K562 (cell line): Measurements from ENCODE around the gene LMOD1. TPM values are rescaled to one million over a fixed set of nuclear protein-coding genes. Genes with fewer than 3 reads are reported as not detected.

Experiments used
- BACH1 ChIP-seq: fragments of 200-800 bp; sonication (Bioruptor generic); IDR thresholded peaks from 2 replicates; pipeline ENCODE4 v1.6.1; 2016; ENCODE audit warnings: missing genetic modification characterization, missing compliant biosample characterization
- CHD2 ChIP-seq: IDR thresholded peaks from 2 replicates; pipeline ENCODE4 v1.6.1; 2011; ENCODE audit warnings: low read depth, low read length
- EP300 ChIP-seq: IDR thresholded peaks from 2 replicates; pipeline ENCODE4 v1.6.1; 2012; ENCODE audit warnings: low read length, improper control_type of control experiment
- MAFF ChIP-seq: IDR thresholded peaks from 2 replicates; pipeline ENCODE4 v1.6.1; 2012; ENCODE audit warnings: low read length, improper control_type of control experiment
- SNIP1 ChIP-seq: fragments of 450-650 bp; IDR thresholded peaks from 2 replicates; pipeline ENCODE4 v1.7.1; 2017; ENCODE audit warnings: low read depth, mild to moderate bottlenecking
- SUPT5H ChIP-seq: fragments of 450-650 bp; IDR thresholded peaks from 2 replicates; pipeline ENCODE4 v1.6.1; 2016
- TBL1XR1 ChIP-seq, 2 experiments: IDR thresholded peaks; 2 replicates each; pipeline ENCODE4 v1.6.1; 2012; ENCODE audit warnings: improper control_type of control experiment in 2 of 2, low read length in 2 of 2, mild to moderate bottlenecking in 1 of 2
- ZNF224 ChIP-seq: sonication (generic); formaldehyde crosslinking; IDR thresholded peaks from 2 replicates; pipeline ENCODE4 v1.8.0; 2022; ENCODE audit warnings: mild to moderate bottlenecking, missing genetic modification reagents
- polyA plus RNA-seq, 8 experiments: library from polyadenylated mRNA; depleted of rRNA in 4 of 8; stranded (reverse) in 5 of 8; unstranded in 3 of 8; fragments of >200 nt; fragmentation: Nextera tagmentation in 2 of 8; fragmentation: Illumina TruSeq in 1 of 8; extraction: Ambion mirVana in 2 of 8; extraction: Trizol in 1 of 8; gene quantifications; 2 replicates each; pipeline versions ENCODE4 v1.2.1 to v1.2.3, GENCODE V29; 2011 to 2014; ENCODE audit warnings: inconsistent platforms in 1 of 8, missing spikeins in 1 of 8
- total RNA-seq, 7 experiments: library from RNA; depleted of rRNA in 6 of 7; stranded (reverse); fragments of >200 nt in 6 of 7; fragmentation: Illumina TruSeq in 2 of 7; extraction: Trizol in 2 of 7; gene quantifications; 2 replicates each; pipeline versions ENCODE4 v1.2.1 to v1.2.3, GENCODE V29; 2011 to 2021; ENCODE audit warnings: low replicate concordance in 1 of 7
- TF ChIP-seq, protein P1 (sequence below): fragments of 150-350 bp; IDR thresholded peaks from 2 replicates; pipeline ENCODE4 v1.6.1; 2014; ENCODE audit warnings: low read depth, mild to moderate bottlenecking, low read length, borderline replicate concordance
- TF ChIP-seq, protein P2 (sequence below): sonication (generic); formaldehyde crosslinking; IDR thresholded peaks from 2 replicates; pipeline ENCODE4 v1.8.0; 2022; ENCODE audit warnings: mild to moderate bottlenecking, missing genetic modification reagents
- TF ChIP-seq, protein P3 (sequence below): fragments of 250-450 bp; sonication (Bioruptor Pico); IDR thresholded peaks from 2 replicates; pipeline ENCODE4 v1.8.0; 2022; ENCODE audit warnings: moderate library complexity, mild to moderate bottlenecking, inconsistent platforms
- TF ChIP-seq, protein P4 (sequence below): fragments of 450-650 bp; IDR thresholded peaks from 2 replicates; pipeline ENCODE4 v1.6.1; 2017; ENCODE audit warnings: antibody characterized with exemption, mild to moderate bottlenecking

Gene LMOD1
- total and polyA plus RNA-seq, 9 of the 15 experiments (the other 6 are each of a cell fraction or from before 2014, with no cell fraction given), result 0.03 to 0.54 (median 0.38) TPM; not detected in 1

DNA sequence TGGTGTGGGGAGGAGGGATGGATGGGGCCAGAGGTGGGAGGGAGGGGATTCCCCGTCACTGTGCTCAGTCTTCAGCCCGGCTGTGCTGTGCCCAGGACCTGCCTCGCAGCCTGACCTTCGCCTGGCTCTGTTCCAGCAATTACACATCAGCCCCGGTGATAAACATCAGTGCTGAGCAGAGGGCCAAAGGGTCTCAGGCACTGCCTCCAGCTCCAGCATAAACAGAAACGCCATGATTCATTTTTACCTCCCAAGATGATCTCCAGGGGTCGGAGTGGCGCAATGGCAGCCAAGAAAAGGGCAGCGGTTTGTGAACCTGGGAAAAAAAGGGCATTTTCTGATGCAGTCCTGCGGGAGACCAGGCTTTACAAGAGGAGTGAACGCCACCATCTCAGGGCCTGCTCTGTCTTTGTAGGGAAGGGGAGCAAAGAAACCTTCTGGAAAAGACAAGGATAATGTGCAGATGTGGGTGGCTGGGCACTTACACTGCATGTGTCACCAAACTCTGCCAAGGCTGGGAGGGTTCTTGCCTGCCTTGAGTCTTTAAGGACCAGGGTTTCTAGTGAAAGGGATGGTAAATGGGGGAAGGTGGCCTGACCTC is 29.6 kb downstream of the LMOD1 start (continued):
- no peak for TF ChIP-seq TBL1XR1 (IDR thresholded peaks at IDR 0.05; ENCODE audit: low read length in 2 of 2)
- TF ChIP-seq, protein P1, sequence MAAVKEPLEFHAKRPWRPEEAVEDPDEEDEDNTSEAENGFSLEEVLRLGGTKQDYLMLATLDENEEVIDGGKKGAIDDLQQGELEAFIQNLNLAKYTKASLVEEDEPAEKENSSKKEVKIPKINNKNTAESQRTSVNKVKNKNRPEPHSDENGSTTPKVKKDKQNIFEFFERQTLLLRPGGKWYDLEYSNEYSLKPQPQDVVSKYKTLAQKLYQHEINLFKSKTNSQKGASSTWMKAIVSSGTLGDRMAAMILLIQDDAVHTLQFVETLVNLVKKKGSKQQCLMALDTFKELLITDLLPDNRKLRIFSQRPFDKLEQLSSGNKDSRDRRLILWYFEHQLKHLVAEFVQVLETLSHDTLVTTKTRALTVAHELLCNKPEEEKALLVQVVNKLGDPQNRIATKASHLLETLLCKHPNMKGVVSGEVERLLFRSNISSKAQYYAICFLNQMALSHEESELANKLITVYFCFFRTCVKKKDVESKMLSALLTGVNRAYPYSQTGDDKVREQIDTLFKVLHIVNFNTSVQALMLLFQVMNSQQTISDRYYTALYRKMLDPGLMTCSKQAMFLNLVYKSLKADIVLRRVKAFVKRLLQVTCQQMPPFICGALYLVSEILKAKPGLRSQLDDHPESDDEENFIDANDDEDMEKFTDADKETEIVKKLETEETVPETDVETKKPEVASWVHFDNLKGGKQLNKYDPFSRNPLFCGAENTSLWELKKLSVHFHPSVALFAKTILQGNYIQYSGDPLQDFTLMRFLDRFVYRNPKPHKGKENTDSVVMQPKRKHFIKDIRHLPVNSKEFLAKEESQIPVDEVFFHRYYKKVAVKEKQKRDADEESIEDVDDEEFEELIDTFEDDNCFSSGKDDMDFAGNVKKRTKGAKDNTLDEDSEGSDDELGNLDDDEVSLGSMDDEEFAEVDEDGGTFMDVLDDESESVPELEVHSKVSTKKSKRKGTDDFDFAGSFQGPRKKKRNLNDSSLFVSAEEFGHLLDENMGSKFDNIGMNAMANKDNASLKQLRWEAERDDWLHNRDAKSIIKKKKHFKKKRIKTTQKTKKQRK, result no peak
- TF ChIP-seq SUPT5H, result no peak
- TF ChIP-seq, protein P2, sequence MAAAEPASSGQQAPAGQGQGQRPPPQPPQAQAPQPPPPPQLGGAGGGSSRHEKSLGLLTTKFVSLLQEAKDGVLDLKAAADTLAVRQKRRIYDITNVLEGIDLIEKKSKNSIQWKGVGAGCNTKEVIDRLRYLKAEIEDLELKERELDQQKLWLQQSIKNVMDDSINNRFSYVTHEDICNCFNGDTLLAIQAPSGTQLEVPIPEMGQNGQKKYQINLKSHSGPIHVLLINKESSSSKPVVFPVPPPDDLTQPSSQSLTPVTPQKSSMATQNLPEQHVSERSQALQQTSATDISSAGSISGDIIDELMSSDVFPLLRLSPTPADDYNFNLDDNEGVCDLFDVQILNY (CRISPR knock-in tag), result no peak
- TF ChIP-seq, protein P3, sequence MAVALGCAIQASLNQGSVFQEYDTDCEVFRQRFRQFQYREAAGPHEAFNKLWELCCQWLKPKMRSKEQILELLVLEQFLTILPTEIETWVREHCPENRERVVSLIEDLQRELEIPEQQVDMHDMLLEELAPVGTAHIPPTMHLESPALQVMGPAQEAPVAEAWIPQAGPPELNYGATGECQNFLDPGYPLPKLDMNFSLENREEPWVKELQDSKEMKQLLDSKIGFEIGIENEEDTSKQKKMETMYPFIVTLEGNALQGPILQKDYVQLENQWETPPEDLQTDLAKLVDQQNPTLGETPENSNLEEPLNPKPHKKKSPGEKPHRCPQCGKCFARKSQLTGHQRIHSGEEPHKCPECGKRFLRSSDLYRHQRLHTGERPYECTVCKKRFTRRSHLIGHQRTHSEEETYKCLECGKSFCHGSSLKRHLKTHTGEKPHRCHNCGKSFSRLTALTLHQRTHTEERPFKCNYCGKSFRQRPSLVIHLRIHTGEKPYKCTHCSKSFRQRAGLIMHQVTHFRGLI (CRISPR knock-in tag), result no peak
- TF ChIP-seq EP300, result peak; percentile 23; the same call in 1 of the 2 replicates
- no peak for TF ChIP-seq MAFF
- no peak for TF ChIP-seq CHD2
- TF ChIP-seq BACH1 (tag), result no peak; the same call in 1 of the 2 replicates
- no peak for TF ChIP-seq ZNF224 (CRISPR knock-in tag)
- TF ChIP-seq SNIP1, result no peak
- TF ChIP-seq, protein P4, sequence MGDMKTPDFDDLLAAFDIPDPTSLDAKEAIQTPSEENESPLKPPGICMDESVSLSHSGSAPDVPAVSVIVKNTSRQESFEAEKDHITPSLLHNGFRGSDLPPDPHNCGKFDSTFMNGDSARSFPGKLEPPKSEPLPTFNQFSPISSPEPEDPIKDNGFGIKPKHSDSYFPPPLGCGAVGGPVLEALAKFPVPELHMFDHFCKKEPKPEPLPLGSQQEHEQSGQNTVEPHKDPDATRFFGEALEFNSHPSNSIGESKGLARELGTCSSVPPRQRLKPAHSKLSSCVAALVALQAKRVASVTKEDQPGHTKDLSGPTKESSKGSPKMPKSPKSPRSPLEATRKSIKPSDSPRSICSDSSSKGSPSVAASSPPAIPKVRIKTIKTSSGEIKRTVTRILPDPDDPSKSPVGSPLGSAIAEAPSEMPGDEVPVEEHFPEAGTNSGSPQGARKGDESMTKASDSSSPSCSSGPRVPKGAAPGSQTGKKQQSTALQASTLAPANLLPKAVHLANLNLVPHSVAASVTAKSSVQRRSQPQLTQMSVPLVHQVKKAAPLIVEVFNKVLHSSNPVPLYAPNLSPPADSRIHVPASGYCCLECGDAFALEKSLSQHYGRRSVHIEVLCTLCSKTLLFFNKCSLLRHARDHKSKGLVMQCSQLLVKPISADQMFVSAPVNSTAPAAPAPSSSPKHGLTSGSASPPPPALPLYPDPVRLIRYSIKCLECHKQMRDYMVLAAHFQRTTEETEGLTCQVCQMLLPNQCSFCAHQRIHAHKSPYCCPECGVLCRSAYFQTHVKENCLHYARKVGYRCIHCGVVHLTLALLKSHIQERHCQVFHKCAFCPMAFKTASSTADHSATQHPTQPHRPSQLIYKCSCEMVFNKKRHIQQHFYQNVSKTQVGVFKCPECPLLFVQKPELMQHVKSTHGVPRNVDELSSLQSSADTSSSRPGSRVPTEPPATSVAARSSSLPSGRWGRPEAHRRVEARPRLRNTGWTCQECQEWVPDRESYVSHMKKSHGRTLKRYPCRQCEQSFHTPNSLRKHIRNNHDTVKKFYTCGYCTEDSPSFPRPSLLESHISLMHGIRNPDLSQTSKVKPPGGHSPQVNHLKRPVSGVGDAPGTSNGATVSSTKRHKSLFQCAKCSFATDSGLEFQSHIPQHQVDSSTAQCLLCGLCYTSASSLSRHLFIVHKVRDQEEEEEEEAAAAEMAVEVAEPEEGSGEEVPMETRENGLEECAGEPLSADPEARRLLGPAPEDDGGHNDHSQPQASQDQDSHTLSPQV, result no peak
